ENCODE measurements around the gene KLHL21. TPM values are rescaled to one million over a fixed set of nuclear protein-coding genes. Genes with fewer than 3 reads are reported as not detected.

KLHL21 gene
- total RNA-seq, 2 donors from 2014 or later = 67.1 to 111 TPM

GRCh38 chr1:6557597-6557996, 45.1 kb downstream of the KLHL21 start:
- Histone ChIP-seq H3K9me3 (no peaks in the 10 kb centered on the region), H3K27ac (no peak overlapping the region), H3K27me3 (replicated peaks; ENCODE audit: insufficient read depth) (no peaks in the 10 kb centered on the region), H3K4me1 (replicated peaks) (no peaks in the 10 kb centered on the region), H3K4me3 (no peak overlapping the region), H3K36me3 (no peaks in the 10 kb centered on the region)
- DNase-seq (ENCODE audit: low spot score) = no peak
- intact Hi-C loops (cut with DNase I) = no loop called here
- TF ChIP-seq CTCF (IDR thresholded peaks at IDR 0.05) (no peak), POLR2AphosphoS5 (IDR thresholded peaks at IDR 0.05) (no peak), POLR2A (IDR thresholded peaks at IDR 0.05) (no peak)
- WGBS = 95% methylated on average over 1 of the region's 1 CpG

GRCh38 chr1:6554907-6555778, 47.5 kb downstream of the KLHL21 start, which contains the start of gene TAS1R1:
Gene TAS1R1, plus strand, starts transcription at chr1:6555307. Its CDS starts 67 bp downstream, at chr1:6555374.
- Histone ChIP-seq H3K27ac (peak within 1 kb of the TSS; percentile 55 to 66), H3K4me1 (replicated peaks) (no peaks in the 10 kb centered on the region), H3K36me3 (no peaks in the 10 kb centered on the region), H3K27me3 (replicated peaks; ENCODE audit: insufficient read depth) (no peaks in the 10 kb centered on the region), H3K4me3 (peak within 1 kb of the TSS; percentile 85 to 98), H3K9me3 (no peaks in the 10 kb centered on the region)
- WGBS = 76% methylated on average over 19 of the region's 19 CpGs
- DNase-seq (ENCODE audit: low spot score) = peak; percentile 9
- TF ChIP-seq POLR2A (IDR thresholded peaks at IDR 0.05) (no peak), CTCF (IDR thresholded peaks at IDR 0.05) (no peak), POLR2AphosphoS5 (IDR thresholded peaks at IDR 0.05) (no peak)
- intact Hi-C loops (cut with DNase I) = loop anchor here (2.0 kb wide), 3 partner anchors 26 to 80 kb away; no protein-coding TSS in a partner anchor

GRCh38 chr1:6554031-6554906, 48.4 kb downstream of the KLHL21 start, which contains the start of gene NOL9:
Gene NOL9, minus strand, starts transcription at chr1:6554513. Its CDS starts 11 bp downstream, at chr1:6554502.
- intact Hi-C loops (cut with DNase I) = loop anchor here (2.0 kb wide), 3 partner anchors 27 to 81 kb away; no protein-coding TSS in a partner anchor
- Histone ChIP-seq H3K9me3 (no peaks in the 10 kb centered on the region), H3K27me3 (replicated peaks; ENCODE audit: insufficient read depth) (no peaks in the 10 kb centered on the region), H3K36me3 (no peaks in the 10 kb centered on the region), H3K4me3 (peak within 1 kb of the TSS; percentile 85 to 98), H3K4me1 (replicated peaks) (no peaks in the 10 kb centered on the region), H3K27ac (peak within 1 kb of the TSS; percentile 55 to 66)
- 3% methylated on average over 55 of the region's 87 CpGs for WGBS
- TF ChIP-seq POLR2AphosphoS5 (IDR thresholded peaks at IDR 0.05) = peak; percentile 91
- peak; percentile 95 to 99 (median 98) for TF ChIP-seq CTCF (IDR thresholded peaks at IDR 0.05)
- TF ChIP-seq POLR2A (IDR thresholded peaks at IDR 0.05) = peak; percentile 42
- DNase-seq (ENCODE audit: low spot score) = peak; percentile 89

- TF ChIP-seq CTCF (IDR thresholded peaks at IDR 0.05) = no peak
- no peak for TF ChIP-seq POLR2A (IDR thresholded peaks at IDR 0.05)
- TF ChIP-seq POLR2AphosphoS5 (IDR thresholded peaks at IDR 0.05) = no peak
- Histone ChIP-seq H3K9me3 (no peaks in the 10 kb centered on the region), H3K4me1 (replicated peaks) (no peaks in the 10 kb centered on the region), H3K4me3 (no peak overlapping the region), H3K36me3 (no peaks in the 10 kb centered on the region), H3K27ac (no peak overlapping the region), H3K27me3 (replicated peaks; ENCODE audit: insufficient read depth) (no peaks in the 10 kb centered on the region)
- DNase-seq (ENCODE audit: low spot score) = no peak
- 54% methylated on average over 4 of the region's 4 CpGs for WGBS
- intact Hi-C loops (cut with DNase I) = no loop called here
Observed at GRCh38 chr1:6547301-6547700, 55.4 kb downstream of the KLHL21 start.

All from prostate gland (tissue), 2 donors.